ENCODE results near the gene TMEM258.

Gene TMEM258

GRCh38 chr11:61781585-61781984 is 10.8 kb downstream of the TMEM258 start:
- H3K4me3 ChIP-seq (replicated peaks in 1 of 2; ENCODE audit: low read depth in 2 of 2, low read length in 2 of 2) = no peak overlapping the region
- no peak for DNase-seq (ENCODE audit: low read depth in 2 of 2)
- no peak for TF ChIP-seq CTCF (IDR thresholded peaks at IDR 0.05; ENCODE audit: low read depth, low read length)

- no peak for DNase-seq (ENCODE audit: low read depth in 2 of 2)
- TF ChIP-seq CTCF (IDR thresholded peaks at IDR 0.05; ENCODE audit: low read depth, low read length) = no peak
- H3K4me3 ChIP-seq (replicated peaks in 1 of 2; ENCODE audit: low read depth in 2 of 2, low read length in 2 of 2) = no peak overlapping the region
Observed at GRCh38 chr11:61780581-61781162, 11.7 kb downstream of the TMEM258 start.

- no peak overlapping the region for H3K4me3 ChIP-seq (replicated peaks in 1 of 2; ENCODE audit: low read depth in 2 of 2, low read length in 2 of 2)
- TF ChIP-seq CTCF (IDR thresholded peaks at IDR 0.05; ENCODE audit: low read depth, low read length) = no peak
- DNase-seq (ENCODE audit: low read depth in 2 of 2) = no peak
Observed at GRCh38 chr11:61779666-61780525, 12.5 kb downstream of the TMEM258 start.

GRCh38 chr11:61778920-61779650 is 13.3 kb downstream of the TMEM258 start:
- no peak for DNase-seq (ENCODE audit: low read depth in 2 of 2)
- TF ChIP-seq CTCF (IDR thresholded peaks at IDR 0.05; ENCODE audit: low read depth, low read length) = no peak
- no peak overlapping the region for H3K4me3 ChIP-seq (replicated peaks in 1 of 2; ENCODE audit: low read depth in 2 of 2, low read length in 2 of 2)

GRCh38 chr11:61778357-61778886 is 14.0 kb downstream of the TMEM258 start:
- H3K4me3 ChIP-seq (replicated peaks in 1 of 2; ENCODE audit: low read depth in 2 of 2, low read length in 2 of 2) = no peak overlapping the region
- DNase-seq (ENCODE audit: low read depth in 2 of 2) = no peak
- TF ChIP-seq CTCF (IDR thresholded peaks at IDR 0.05; ENCODE audit: low read depth, low read length) = no peak

GRCh38 chr11:61777234-61778090 is 14.9 kb downstream of the TMEM258 start:
- no peak overlapping the region for H3K4me3 ChIP-seq (replicated peaks in 1 of 2; ENCODE audit: low read depth in 2 of 2, low read length in 2 of 2)
- no peak for DNase-seq (ENCODE audit: low read depth in 2 of 2)
- no peak for TF ChIP-seq CTCF (IDR thresholded peaks at IDR 0.05; ENCODE audit: low read depth, low read length)

Data from cardiac fibroblast (primary cell).